GM12873 (cell line): ENCODE measurements around the gene LRRC74A.

Experiments used
- CTCF ChIP-seq: IDR thresholded peaks from 2 replicates; pipeline ENCODE4 v1.5.1; 2012; ENCODE audit warnings: low read depth, mild to moderate bottlenecking, moderate library complexity, low read length, control low read depth; ENCODE audit not compliant: insufficient read depth; ENCODE audit errors: missing control alignments

The LRRC74A gene

DNA sequence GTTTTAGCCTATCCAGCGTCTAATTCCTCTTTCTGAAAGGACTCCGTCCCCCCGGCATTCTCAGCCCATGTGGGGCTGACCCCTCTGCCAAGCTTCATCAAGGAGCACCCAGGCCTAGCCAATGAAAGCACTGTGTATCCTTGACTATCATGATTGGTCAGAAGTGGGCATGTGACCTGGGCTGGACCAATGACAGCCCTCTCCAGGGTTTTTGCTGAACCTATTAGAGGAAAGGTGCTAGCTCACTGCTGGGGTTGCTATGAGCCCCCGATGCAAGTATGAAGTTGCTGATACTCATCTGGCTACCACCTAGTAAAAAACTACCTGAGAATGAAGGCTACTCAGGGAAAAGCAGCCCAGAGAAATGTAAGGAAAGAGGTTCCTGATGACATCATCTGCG, 68.1 kb downstream of the LRRC74A start:
- TF ChIP-seq CTCF, result no peak

- no peak for TF ChIP-seq CTCF
Observed at GRCh38 chr14:76900682-76901081, 74.5 kb downstream of the LRRC74A start.

- TF ChIP-seq CTCF, result no peak
Observed at GRCh38 chr14:76901171-76902055, 75.2 kb downstream of the LRRC74A start.

DNA sequence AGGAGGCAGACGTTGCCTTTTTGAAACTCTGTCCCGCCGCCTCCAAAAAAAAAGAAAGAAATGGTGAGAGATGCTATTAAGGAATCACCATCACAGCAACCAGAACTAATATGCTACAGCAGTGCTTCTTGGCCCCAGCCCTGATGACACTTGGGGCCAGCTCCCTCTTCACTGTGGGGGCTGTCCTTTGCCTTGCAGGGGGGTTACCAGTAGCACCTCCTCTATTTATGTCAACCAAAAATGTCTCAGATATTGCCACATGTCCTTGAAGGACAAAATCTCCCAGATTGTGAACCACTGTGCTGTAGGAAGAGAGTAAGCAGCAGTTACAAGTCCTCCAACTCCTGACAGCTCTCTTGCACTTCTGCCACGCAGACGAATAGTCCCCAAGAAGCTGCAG, 76.4 kb downstream of the LRRC74A start:
- TF ChIP-seq CTCF, result no peak

DNA sequence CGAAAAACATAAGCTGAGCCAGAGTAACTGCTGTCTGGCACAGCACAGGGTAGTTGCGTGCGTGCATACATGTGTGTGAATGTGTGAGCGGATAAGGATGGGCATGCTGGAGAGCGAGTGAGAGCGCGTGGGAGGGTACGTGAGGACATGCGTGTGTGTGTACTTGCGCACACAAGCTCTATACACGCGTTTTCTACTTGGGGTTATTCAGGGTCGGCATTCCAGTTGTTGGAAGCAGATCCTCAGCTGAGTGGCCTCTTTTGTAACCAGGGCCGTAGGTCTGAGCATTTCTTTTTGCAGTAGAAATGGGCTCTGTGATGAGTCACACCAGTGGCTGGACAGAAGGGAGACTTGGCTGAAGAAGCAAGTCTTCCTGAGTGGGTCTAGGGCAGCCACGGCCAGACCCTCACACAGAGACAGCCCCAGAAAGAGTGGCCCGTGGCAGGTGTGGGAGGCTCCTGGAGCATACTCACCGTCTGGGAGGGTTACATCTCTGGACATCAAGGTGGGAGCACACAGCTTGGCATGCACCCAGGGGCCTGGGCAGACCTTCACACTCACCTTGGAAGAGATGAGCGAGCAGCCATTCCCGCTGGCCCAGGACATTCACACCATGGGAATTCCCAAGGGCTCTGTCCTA, 78.0 kb downstream of the LRRC74A start:
- no peak for TF ChIP-seq CTCF

DNA sequence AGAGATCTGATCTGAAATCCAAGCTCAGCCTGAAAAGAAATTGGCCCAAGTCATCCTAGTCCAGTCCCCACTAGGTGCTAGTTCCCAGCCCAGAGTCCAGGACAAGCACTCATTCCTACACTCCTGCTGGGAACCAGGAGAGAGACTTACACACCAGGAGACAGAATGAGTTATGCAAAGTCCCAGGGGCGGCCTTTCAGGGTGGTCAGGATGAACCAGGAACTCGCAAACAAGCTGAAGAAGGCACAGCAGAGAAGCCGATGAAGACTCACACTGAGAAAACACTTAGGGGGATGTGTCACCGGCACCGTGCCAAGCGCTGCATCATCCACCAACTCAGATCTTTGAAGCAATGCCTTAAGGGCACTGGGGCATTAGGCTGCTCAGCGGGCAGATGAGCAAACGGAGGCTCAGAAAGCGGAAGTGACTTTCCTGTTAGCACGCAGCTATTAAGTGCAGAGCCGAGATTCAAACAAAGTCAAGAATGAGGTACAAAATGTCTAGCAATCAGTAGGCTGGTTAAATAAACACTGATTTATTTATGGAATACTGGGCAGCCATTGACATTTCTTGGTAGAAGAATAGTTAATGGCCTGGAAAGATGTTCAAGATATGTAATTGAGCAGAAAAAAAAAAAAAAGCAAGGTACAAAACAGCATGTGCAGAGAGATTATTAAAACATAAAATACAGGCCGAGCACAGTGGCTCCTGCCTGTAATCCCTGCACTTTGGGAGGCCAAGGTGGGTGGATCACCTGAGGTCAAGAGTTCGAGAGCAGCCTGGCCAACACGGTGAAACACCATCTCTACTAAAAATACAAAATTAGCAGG, 78.7 kb downstream of the LRRC74A start:
- TF ChIP-seq CTCF, result no peak

DNA sequence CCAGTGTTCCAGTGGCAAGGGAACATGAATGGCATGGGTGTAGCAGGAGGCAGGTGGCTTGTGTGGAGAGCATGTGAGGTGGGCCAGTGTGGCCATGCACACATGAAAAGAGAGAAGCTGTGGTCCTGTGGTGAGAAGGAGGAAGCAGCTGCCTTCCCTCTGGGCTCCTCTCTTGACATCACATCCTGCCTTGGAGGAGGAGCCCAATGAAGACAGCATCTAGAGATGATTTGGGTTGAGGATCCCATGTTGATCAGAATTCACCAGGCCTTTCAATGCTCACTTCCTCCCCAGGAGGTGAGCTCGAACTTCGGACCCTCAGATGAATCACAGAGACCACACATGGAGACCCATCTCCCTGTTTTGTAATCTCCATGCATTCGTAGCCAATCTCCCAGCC, 82.6 kb downstream of the LRRC74A start:
- TF ChIP-seq CTCF, result no peak
